ENCODE measurements around the gene MFAP4. TPM values are rescaled to one million over a fixed set of nuclear protein-coding genes. Genes with fewer than 3 reads are reported as not detected.

MFAP4 gene
- total RNA-seq, 1 donor from 2014 or later: 0.93 TPM

DNA sequence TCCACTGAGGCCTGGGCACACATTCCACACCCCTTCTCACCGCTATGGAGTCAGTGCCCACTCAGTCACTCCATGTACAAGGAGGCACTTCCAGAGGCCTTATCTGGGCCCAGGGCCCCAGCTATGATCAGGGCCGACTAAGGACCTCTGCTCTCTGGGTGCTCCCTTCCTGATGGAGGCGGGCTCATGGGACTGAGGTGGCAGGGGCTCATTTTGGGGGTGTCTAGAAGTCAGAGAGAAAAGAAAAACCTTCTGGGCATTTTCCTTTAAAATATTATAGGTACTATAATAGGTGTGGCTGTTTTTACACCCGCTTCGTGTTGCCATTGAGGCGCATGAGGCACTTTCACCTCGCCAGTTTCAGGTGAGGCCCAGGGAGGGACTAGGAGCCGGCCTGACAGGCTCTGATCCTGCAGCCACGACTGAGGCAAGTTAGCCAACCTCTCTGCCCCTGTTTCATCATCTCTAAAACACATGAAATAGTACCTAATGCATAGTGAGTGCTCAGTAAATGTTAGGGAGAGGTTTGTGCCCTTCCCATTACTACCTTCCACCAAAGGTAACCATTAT lies 38.8 kb downstream of the MFAP4 start:
- Mint-ChIP-seq H3K4me3 (ENCODE audit: unreplicated experiment) (no peak overlapping the region), H3K27me3 (ENCODE audit: low read depth, unreplicated experiment) (no peaks in the 10 kb centered on the region), H3K9me3 (ENCODE audit: unreplicated experiment) (no peaks in the 10 kb centered on the region), H3K27ac (ENCODE audit: unreplicated experiment) (no peak overlapping the region), H3K4me1 (ENCODE audit: low read depth, unreplicated experiment) (peaks cover 9% of the 10 kb centered on the region), H3K36me3 (ENCODE audit: low read depth, unreplicated experiment) (peaks cover 2% of the 10 kb centered on the region)
- no peaks in the 10 kb centered on the region for H3K9me3 ChIP-seq (ENCODE audit: insufficient read depth, low read depth, low read length)
- H4K20me1 ChIP-seq (ENCODE audit: insufficient read depth, low read length): no peaks in the 10 kb centered on the region
- H3K79me2 ChIP-seq (ENCODE audit: insufficient read depth, low read length): no peaks in the 10 kb centered on the region
- TF ChIP-seq EZH2 (IDR thresholded peaks at IDR 0.05; ENCODE audit: insufficient read depth, low read length): no peak
- TF ChIP-seq, protein P1, sequence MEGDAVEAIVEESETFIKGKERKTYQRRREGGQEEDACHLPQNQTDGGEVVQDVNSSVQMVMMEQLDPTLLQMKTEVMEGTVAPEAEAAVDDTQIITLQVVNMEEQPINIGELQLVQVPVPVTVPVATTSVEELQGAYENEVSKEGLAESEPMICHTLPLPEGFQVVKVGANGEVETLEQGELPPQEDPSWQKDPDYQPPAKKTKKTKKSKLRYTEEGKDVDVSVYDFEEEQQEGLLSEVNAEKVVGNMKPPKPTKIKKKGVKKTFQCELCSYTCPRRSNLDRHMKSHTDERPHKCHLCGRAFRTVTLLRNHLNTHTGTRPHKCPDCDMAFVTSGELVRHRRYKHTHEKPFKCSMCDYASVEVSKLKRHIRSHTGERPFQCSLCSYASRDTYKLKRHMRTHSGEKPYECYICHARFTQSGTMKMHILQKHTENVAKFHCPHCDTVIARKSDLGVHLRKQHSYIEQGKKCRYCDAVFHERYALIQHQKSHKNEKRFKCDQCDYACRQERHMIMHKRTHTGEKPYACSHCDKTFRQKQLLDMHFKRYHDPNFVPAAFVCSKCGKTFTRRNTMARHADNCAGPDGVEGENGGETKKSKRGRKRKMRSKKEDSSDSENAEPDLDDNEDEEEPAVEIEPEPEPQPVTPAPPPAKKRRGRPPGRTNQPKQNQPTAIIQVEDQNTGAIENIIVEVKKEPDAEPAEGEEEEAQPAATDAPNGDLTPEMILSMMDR (IDR thresholded peaks at IDR 0.05; ENCODE audit: insufficient read depth, low read depth, low read length): no peak
- no peak overlapping the region for H3K4me2 ChIP-seq (ENCODE audit: low read length)
- no peak overlapping the region for H2AFZ ChIP-seq (ENCODE audit: low read depth, low read length)
- H3K36me3 ChIP-seq (ENCODE audit: insufficient read depth, low read length): no peaks in the 10 kb centered on the region
- H3K4me3 ChIP-seq (ENCODE audit: insufficient read depth, low read depth, low read length): no peak overlapping the region
- H3K9ac ChIP-seq (ENCODE audit: low read length): no peak overlapping the region
- no peaks in the 10 kb centered on the region for H3K27me3 ChIP-seq (ENCODE audit: insufficient read depth, low read length)
- DNase-seq (ENCODE audit: low read depth) (no peak), FAIRE-seq (no peak)
- no peak overlapping the region for H3K27ac ChIP-seq (ENCODE audit: low read depth, low read length)
- peaks cover 25% of the 10 kb centered on the region for H3K4me1 ChIP-seq (ENCODE audit: insufficient read depth, low read length)

DNA sequence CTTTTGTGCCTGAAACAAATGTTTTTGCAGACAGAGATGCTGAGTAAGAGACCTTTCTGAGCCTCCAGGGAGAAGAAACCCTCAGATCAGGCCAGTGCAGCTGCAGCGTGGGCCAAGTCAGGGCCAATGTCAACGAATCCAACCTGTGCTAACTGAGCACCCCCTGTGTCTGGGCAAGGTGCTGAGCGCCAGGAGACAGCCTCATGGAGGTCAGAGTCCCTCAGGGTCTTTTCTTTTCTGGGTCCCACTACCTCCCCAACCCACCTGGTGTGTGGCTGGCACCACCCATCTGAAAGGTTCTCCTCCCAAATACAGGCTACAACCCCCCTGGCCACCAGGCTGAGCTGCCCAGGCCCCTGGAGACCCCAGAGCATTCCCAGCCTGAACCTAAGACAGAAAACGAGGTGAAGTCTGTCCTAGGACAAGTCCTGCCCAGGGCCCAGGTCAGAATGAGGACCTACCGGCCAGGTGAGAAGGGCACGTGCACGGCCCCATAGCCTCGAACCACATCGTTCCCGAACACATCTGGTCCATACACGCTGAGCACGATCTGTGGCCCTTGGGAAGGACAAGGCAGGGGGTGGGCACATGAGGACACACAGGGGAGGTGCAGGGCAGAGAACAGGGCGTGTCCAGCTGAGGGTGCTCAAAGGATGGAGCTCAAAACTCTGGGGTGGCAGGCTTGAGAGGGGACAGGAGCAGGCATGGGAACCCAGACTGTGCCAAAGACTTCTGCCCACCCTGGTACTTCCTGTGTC lies 39.5 kb downstream of the MFAP4 start:
- Histone ChIP-seq H3K9ac (ENCODE audit: low read length) (peak overlapping the region; percentile 65), H3K27me3 (ENCODE audit: insufficient read depth, low read length) (no peaks in the 10 kb centered on the region), H4K20me1 (ENCODE audit: insufficient read depth, low read length) (no peaks in the 10 kb centered on the region), H2AFZ (ENCODE audit: low read depth, low read length) (no peak overlapping the region), H3K36me3 (ENCODE audit: insufficient read depth, low read length) (no peaks in the 10 kb centered on the region), H3K27ac (ENCODE audit: low read depth, low read length) (peak overlapping the region; percentile 77), H3K9me3 (ENCODE audit: insufficient read depth, low read depth, low read length) (no peaks in the 10 kb centered on the region), H3K79me2 (ENCODE audit: insufficient read depth, low read length) (no peaks in the 10 kb centered on the region), H3K4me1 (ENCODE audit: insufficient read depth, low read length) (peaks cover 25% of the 10 kb centered on the region), H3K4me3 (ENCODE audit: insufficient read depth, low read depth, low read length) (no peak overlapping the region), H3K4me2 (ENCODE audit: low read length) (peak overlapping the region; percentile 64)
- Mint-ChIP-seq H3K4me3 (ENCODE audit: unreplicated experiment) (peak overlapping the region; percentile 4), H3K36me3 (ENCODE audit: low read depth, unreplicated experiment) (peaks cover 2% of the 10 kb centered on the region), H3K27ac (ENCODE audit: unreplicated experiment) (peak overlapping the region; percentile 67), H3K9me3 (ENCODE audit: unreplicated experiment) (no peaks in the 10 kb centered on the region), H3K27me3 (ENCODE audit: low read depth, unreplicated experiment) (no peaks in the 10 kb centered on the region), H3K4me1 (ENCODE audit: low read depth, unreplicated experiment) (peaks cover 9% of the 10 kb centered on the region)
- FAIRE-seq (no peak), DNase-seq (ENCODE audit: low read depth) (no peak)
- TF ChIP-seq, protein P1 (IDR thresholded peaks at IDR 0.05; ENCODE audit: insufficient read depth, low read depth, low read length): no peak
- TF ChIP-seq EZH2 (IDR thresholded peaks at IDR 0.05; ENCODE audit: insufficient read depth, low read length): no peak

Data from astrocyte (in vitro differentiated cells and primary cell).